ENCODE data around the gene COL6A2.

DNA sequence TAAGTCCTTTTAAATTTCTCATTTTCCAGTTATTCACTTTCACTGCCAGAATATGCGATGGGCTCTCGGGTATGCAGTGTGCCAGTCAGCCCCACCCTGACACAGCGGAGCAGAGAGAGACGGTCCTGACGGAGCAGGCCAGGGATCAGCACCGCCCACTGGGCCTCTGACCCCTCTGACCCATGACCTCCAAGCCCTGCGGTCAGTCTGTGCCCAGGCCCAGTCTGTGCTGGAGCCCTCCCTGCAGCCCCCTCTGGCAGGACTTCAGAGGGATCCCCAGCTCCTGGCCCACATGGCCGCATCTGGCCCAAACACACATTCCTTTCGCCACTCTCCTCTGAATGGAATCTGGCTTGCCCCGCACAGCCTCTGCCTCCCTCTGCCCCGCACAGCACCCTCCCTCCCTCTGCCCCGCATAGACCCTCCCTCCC, 43.4 kb upstream of the COL6A2 start:
- TF ChIP-seq, protein P1, sequence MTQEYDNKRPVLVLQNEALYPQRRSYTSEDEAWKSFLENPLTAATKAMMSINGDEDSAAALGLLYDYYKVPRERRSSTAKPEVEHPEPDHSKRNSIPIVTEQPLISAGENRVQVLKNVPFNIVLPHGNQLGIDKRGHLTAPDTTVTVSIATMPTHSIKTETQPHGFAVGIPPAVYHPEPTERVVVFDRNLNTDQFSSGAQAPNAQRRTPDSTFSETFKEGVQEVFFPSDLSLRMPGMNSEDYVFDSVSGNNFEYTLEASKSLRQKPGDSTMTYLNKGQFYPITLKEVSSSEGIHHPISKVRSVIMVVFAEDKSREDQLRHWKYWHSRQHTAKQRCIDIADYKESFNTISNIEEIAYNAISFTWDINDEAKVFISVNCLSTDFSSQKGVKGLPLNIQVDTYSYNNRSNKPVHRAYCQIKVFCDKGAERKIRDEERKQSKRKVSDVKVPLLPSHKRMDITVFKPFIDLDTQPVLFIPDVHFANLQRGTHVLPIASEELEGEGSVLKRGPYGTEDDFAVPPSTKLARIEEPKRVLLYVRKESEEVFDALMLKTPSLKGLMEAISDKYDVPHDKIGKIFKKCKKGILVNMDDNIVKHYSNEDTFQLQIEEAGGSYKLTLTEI (CRISPR knock-in tag; conservative IDR thresholded peaks at IDR 0.05), result no peak
- no peak for TF ChIP-seq ZNF432 (CRISPR knock-in tag; IDR thresholded peaks at IDR 0.05; ENCODE audit: borderline replicate concordance)
- TF ChIP-seq ZNF350 (CRISPR knock-in tag; IDR thresholded peaks at IDR 0.05; ENCODE audit: borderline replicate concordance, low read depth), result no peak
- TF ChIP-seq DR1 (CRISPR knock-in tag; IDR thresholded peaks at IDR 0.05), result no peak
- TF ChIP-seq, protein P2, sequence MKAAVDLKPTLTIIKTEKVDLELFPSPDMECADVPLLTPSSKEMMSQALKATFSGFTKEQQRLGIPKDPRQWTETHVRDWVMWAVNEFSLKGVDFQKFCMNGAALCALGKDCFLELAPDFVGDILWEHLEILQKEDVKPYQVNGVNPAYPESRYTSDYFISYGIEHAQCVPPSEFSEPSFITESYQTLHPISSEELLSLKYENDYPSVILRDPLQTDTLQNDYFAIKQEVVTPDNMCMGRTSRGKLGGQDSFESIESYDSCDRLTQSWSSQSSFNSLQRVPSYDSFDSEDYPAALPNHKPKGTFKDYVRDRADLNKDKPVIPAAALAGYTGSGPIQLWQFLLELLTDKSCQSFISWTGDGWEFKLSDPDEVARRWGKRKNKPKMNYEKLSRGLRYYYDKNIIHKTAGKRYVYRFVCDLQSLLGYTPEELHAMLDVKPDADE (CRISPR knock-in tag; IDR thresholded peaks at IDR 0.05), result no peak
- peak; percentile 55; the same call in 1 of the 2 replicates for TF ChIP-seq NR2F2 (IDR thresholded peaks at IDR 0.05; ENCODE audit: borderline replicate concordance, low read depth)
